Astrocyte of the cerebellum (primary cell): ENCODE results near the gene KDM8.
A peak's percentile ranks its signal among the peaks of the same experiment; 100 is the strongest.
"Not testable (repeated sequence)": the region's sequence is repeated elsewhere in the genome, so short reads cannot be mapped to it uniquely, and the experiment has no call there.

Source experiments
- DNase-seq: peaks from one replicate; pipeline ENCODE4 v3.0.0-alpha.2; 2011; ENCODE audit warnings: low read depth
- H3K4me3 ChIP-seq: 2 replicates; pipeline ENCODE4 v1.5.1; 2011; ENCODE audit warnings: mild to moderate bottlenecking, low read depth, low read length, moderate library complexity
- CTCF ChIP-seq: IDR thresholded peaks from 2 replicates; pipeline ENCODE4 v1.5.1; 2012; ENCODE audit warnings: low read length, low read depth, moderate library complexity, mild to moderate bottlenecking; ENCODE audit errors: missing control alignments
- in situ Hi-C: cut with HindIII; loops from 2 replicates; pipeline ENCODE4 v1.10.0; 2017; ENCODE audit warnings: low sequenced_read_pairs

Gene KDM8

GRCh38 chr16:27197004-27197403, 6.3 kb upstream of the KDM8 start:
- DNase-seq, result no peak
- no peak for TF ChIP-seq CTCF
- in situ Hi-C loops, result no loop called here
- H3K4me3 ChIP-seq, result no peak overlapping the region

GRCh38 chr16:27198451-27199234, 4.7 kb upstream of the KDM8 start:
- in situ Hi-C loops, result no loop called here
- H3K4me3 ChIP-seq, result no peak overlapping the region
- DNase-seq, result no peak
- no peak for TF ChIP-seq CTCF

- H3K4me3 ChIP-seq, result no peak overlapping the region
- TF ChIP-seq CTCF, result no peak
- in situ Hi-C loops, result no loop called here
- DNase-seq, result no peak
Measured at GRCh38 chr16:27199235-27199586, 4.1 kb upstream of the KDM8 start.

- H3K4me3 ChIP-seq, result no peak overlapping the region
- no peak for DNase-seq
- no peak for TF ChIP-seq CTCF
- in situ Hi-C loops, result no loop called here
Measured at GRCh38 chr16:27199736-27200135, 3.6 kb upstream of the KDM8 start.

GRCh38 chr16:27200914-27201313, 2.4 kb upstream of the KDM8 start:
- H3K4me3 ChIP-seq, in situ Hi-C loops, DNase-seq: not testable (repeated sequence)

GRCh38 chr16:27202923-27203506, 311 bp upstream of the KDM8 start:
- H3K4me3 ChIP-seq, result peak overlapping the region; percentile 81
- peak; percentile 81 for DNase-seq
- no peak for TF ChIP-seq CTCF
- in situ Hi-C loops, result no loop called here

- TF ChIP-seq CTCF, result no peak
- DNase-seq, result no peak
- H3K4me3 ChIP-seq, result peak overlapping the region; percentile 81
- in situ Hi-C loops, result no loop called here
Measured at GRCh38 chr16:27204312-27204915, 1.1 kb downstream of the KDM8 start.
